ENCODE measurements around the gene GSG1L.
"Not testable (repeated sequence)": the region's sequence is repeated elsewhere in the genome, so short reads cannot be mapped to it uniquely, and the experiment has no call there.

The GSG1L gene

GRCh38 chr16:27980919-27981700, 82.4 kb downstream of the GSG1L start:
- no peak for DNase-seq (ENCODE audit: low read depth)

GRCh38 chr16:27980076-27980775, 83.3 kb downstream of the GSG1L start:
- DNase-seq (ENCODE audit: low read depth) = no peak

- DNase-seq (ENCODE audit: low read depth) = not testable (repeated sequence)
Observed at GRCh38 chr16:27979668-27980067, 83.8 kb downstream of the GSG1L start.

- no peak for DNase-seq (ENCODE audit: low read depth)
Observed at GRCh38 chr16:27978876-27979275, 84.6 kb downstream of the GSG1L start.

GRCh38 chr16:27977966-27978365, 85.5 kb downstream of the GSG1L start:
- no peak for DNase-seq (ENCODE audit: low read depth)

- DNase-seq (ENCODE audit: low read depth) = no peak
Observed at GRCh38 chr16:27976990-27977389, 86.5 kb downstream of the GSG1L start.

- DNase-seq (ENCODE audit: low read depth) = no peak
Observed at GRCh38 chr16:27974896-27975540, 88.5 kb downstream of the GSG1L start.

- no peak for DNase-seq (ENCODE audit: low read depth)
Observed at GRCh38 chr16:27973678-27974077, 89.8 kb downstream of the GSG1L start.

GRCh38 chr16:27972500-27972899, 91.0 kb downstream of the GSG1L start:
- peak; percentile 24 for DNase-seq (ENCODE audit: low read depth)

GRCh38 chr16:27969574-27969973, 93.9 kb downstream of the GSG1L start:
- DNase-seq (ENCODE audit: low read depth) = no peak

GRCh38 chr16:27967169-27967568, 96.3 kb downstream of the GSG1L start:
- no peak for DNase-seq (ENCODE audit: low read depth)

GRCh38 chr16:27966756-27967155, 96.8 kb downstream of the GSG1L start:
- DNase-seq (ENCODE audit: low read depth) = no peak

GRCh38 chr16:27965801-27966200, 97.7 kb downstream of the GSG1L start:
- DNase-seq (ENCODE audit: low read depth) = no peak

GRCh38 chr16:27963471-27963965, 100.0 kb downstream of the GSG1L start:
- no peak for DNase-seq (ENCODE audit: low read depth)

GRCh38 chr16:27962197-27962596, 101.3 kb downstream of the GSG1L start:
- DNase-seq (ENCODE audit: low read depth) = no peak

GRCh38 chr16:27961296-27961620, 102.3 kb downstream of the GSG1L start:
- no peak for DNase-seq (ENCODE audit: low read depth)

- no peak for DNase-seq (ENCODE audit: low read depth)
Observed at GRCh38 chr16:27960619-27961295, 102.8 kb downstream of the GSG1L start.

GRCh38 chr16:27959914-27960313, 103.6 kb downstream of the GSG1L start:
- no peak for DNase-seq (ENCODE audit: low read depth)

GRCh38 chr16:27954191-27954590, 109.3 kb downstream of the GSG1L start:
- no peak for DNase-seq (ENCODE audit: low read depth)

GRCh38 chr16:27952811-27953210, 110.7 kb downstream of the GSG1L start:
- DNase-seq (ENCODE audit: low read depth) = no peak

- no peak for DNase-seq (ENCODE audit: low read depth)
Observed at GRCh38 chr16:27951489-27952120, 111.9 kb downstream of the GSG1L start.
